HEK293 (cell line): ENCODE results near the gene OR7G3.

ENCODE experiments used
- CTCF ChIA-PET: fragments of 350-600 bp; formaldehyde crosslinking; extraction: SDS; loops from one replicate; lab custom pipeline; 2021; ENCODE audit warnings: antibody characterized with exemption; lab: Yijun Ruan, JAX
- POLR2A ChIA-PET: fragments of 300-600 bp; formaldehyde crosslinking; extraction: SDS; loops from one replicate; lab custom pipeline; 2020; ENCODE audit warnings: antibody characterized with exemption, inconsistent platforms; lab: Yijun Ruan, JAX
- H3K27ac ChIP-seq: fragments of 200-500 bp; sonication (Bioruptor generic); 2 replicates; pipeline ENCODE4 v1.5.1; 2014; ENCODE audit warnings: low read depth, low read length, control low read depth, inconsistent platforms; ENCODE audit errors: extremely low read depth
- H3K36me3 ChIP-seq, 2 experiments: fragments of 200-500 bp in 1 of 2; sonication (Bioruptor generic) in 1 of 2; 1 replicate in 1 of 2; 2 replicates in 1 of 2; pipeline ENCODE4 v1.5.1; 2014 to 2017; ENCODE audit warnings: inconsistent platforms in 2 of 2, low read length in 2 of 2; ENCODE audit not compliant: control insufficient read depth in 2 of 2, insufficient read depth in 1 of 2
- H3K4me1 ChIP-seq: fragments of 200-500 bp; sonication (Bioruptor generic); 2 replicates; pipeline ENCODE4 v1.5.1; 2014; ENCODE audit warnings: mild to moderate bottlenecking, low read length, inconsistent platforms; ENCODE audit not compliant: control insufficient read depth, insufficient read depth
- H3K4me3 ChIP-seq: 2 replicates; pipeline ENCODE4 v1.5.1; 2011; ENCODE audit warnings: low read depth, mild to moderate bottlenecking, control low read depth, low read length, moderate library complexity
- H3K9me3 ChIP-seq: fragments of 200-500 bp; sonication (Bioruptor generic); 2 replicates; pipeline ENCODE4 v1.5.1; 2014; ENCODE audit warnings: low read depth, low read length, inconsistent platforms; ENCODE audit not compliant: control insufficient read depth, insufficient read depth
- BCL11B ChIP-seq: fragments of 450-650 bp; formaldehyde crosslinking; IDR thresholded peaks from 2 replicates; pipeline ENCODE4 v1.5.1; 2016; ENCODE audit warnings: low read depth, missing biosample characterization, missing genetic modification characterization
- OVOL3 ChIP-seq: fragments of 450-650 bp; formaldehyde crosslinking; IDR thresholded peaks from 2 replicates; pipeline ENCODE4 v1.5.1; 2016; ENCODE audit warnings: missing biosample characterization, missing genetic modification characterization
- PRDM10 ChIP-seq: fragments of 450-650 bp; formaldehyde crosslinking; IDR thresholded peaks from 2 replicates; pipeline ENCODE4 v1.5.1; 2016; ENCODE audit warnings: missing biosample characterization, missing genetic modification characterization
- PRDM4 ChIP-seq: fragments of 450-650 bp; formaldehyde crosslinking; IDR thresholded peaks from 2 replicates; pipeline ENCODE4 v1.5.1; 2017; ENCODE audit warnings: missing biosample characterization, missing genetic modification characterization
- SETDB1 ChIP-seq: IDR thresholded peaks from one replicate; pipeline ENCODE4 v1.6.1; 2017; ENCODE audit warnings: mild to moderate bottlenecking, low read length, moderate library complexity, mixed read lengths; ENCODE audit not compliant: insufficient read length
- SP3 ChIP-seq: fragments of 450-650 bp; formaldehyde crosslinking; IDR thresholded peaks from 2 replicates; pipeline ENCODE4 v1.5.1; 2016; ENCODE audit warnings: missing biosample characterization, missing genetic modification characterization
- WT1 ChIP-seq: fragments of 450-650 bp; formaldehyde crosslinking; IDR thresholded peaks from 2 replicates; pipeline ENCODE4 v1.5.1; 2016; ENCODE audit warnings: missing biosample characterization, missing genetic modification characterization
- YY2 ChIP-seq: fragments of 450-650 bp; formaldehyde crosslinking; IDR thresholded peaks from 2 replicates; pipeline ENCODE4 v1.5.1; 2016; ENCODE audit warnings: missing biosample characterization, missing genetic modification characterization
- ZNF280D ChIP-seq: fragments of 450-650 bp; formaldehyde crosslinking; IDR thresholded peaks from 2 replicates; pipeline ENCODE4 v1.5.1; 2016; ENCODE audit warnings: missing biosample characterization, missing genetic modification characterization
- ZNF561 ChIP-seq: fragments of 450-650 bp; IDR thresholded peaks from 2 replicates; pipeline ENCODE4 v1.5.1; 2018; ENCODE audit warnings: missing biosample characterization, missing genetic modification characterization, borderline replicate concordance
- ZNF76 ChIP-seq: fragments of 450-650 bp; formaldehyde crosslinking; IDR thresholded peaks from 2 replicates; pipeline ENCODE4; 2016; ENCODE audit warnings: low read depth, missing biosample characterization, missing genetic modification characterization, borderline replicate concordance
- ZNF837 ChIP-seq: fragments of 450-650 bp; formaldehyde crosslinking; IDR thresholded peaks from 2 replicates; pipeline ENCODE4 v1.5.1; 2016; ENCODE audit warnings: missing biosample characterization, missing genetic modification characterization
- TF ChIP-seq, protein P1 (sequence below): fragments of 450-650 bp; formaldehyde crosslinking; IDR thresholded peaks from 2 replicates; pipeline ENCODE4 v1.5.1; 2016; ENCODE audit warnings: missing biosample characterization, missing genetic modification characterization
- TF ChIP-seq, protein P2 (sequence below): fragments of 450-650 bp; formaldehyde crosslinking; conservative IDR thresholded peaks from 2 replicates; pipeline ENCODE4 v1.5.1; 2016; ENCODE audit warnings: low read depth, missing biosample characterization, missing genetic modification characterization

Gene OR7G3

GRCh38 chr19:9144920-9145319 is 18.2 kb upstream of the OR7G3 start:
- CTCF ChIA-PET, result no interaction called here

GRCh38 chr19:9140159-9140874 is 13.6 kb upstream of the OR7G3 start, which contains the start of gene ZNF317:
ZNF317 (plus strand) TSS chr19:9140397; CDS start chr19:9156017, 15,620 bp downstream.
- Histone ChIP-seq H3K4me3 (peak within 1 kb of the TSS; percentile 96), H3K36me3 (peaks cover 4 to 22% of the 10 kb centered on the region in 2 experiments; a peak in 2 of 3 replicates), H3K9me3 (no peaks in the 10 kb centered on the region), H3K4me1 (no peaks in the 10 kb centered on the region), H3K27ac (peak within 1 kb of the TSS; percentile 65; the same call in 1 of the 2 replicates)
- POLR2A ChIA-PET, result interaction anchor here (0.5 kb wide), 1 partner anchor 657 kb away, joined by 6 read pairs; no protein-coding TSS in a partner anchor
- CTCF ChIA-PET, result no interaction called here
- TF ChIP-seq BCL11B (tag by site-specific recombination), result 0 out of 2 replicates have a peak, but pooled peaks have one; percentile 18
- no peak for TF ChIP-seq WT1 (tag by site-specific recombination)
- TF ChIP-seq, protein P1, sequence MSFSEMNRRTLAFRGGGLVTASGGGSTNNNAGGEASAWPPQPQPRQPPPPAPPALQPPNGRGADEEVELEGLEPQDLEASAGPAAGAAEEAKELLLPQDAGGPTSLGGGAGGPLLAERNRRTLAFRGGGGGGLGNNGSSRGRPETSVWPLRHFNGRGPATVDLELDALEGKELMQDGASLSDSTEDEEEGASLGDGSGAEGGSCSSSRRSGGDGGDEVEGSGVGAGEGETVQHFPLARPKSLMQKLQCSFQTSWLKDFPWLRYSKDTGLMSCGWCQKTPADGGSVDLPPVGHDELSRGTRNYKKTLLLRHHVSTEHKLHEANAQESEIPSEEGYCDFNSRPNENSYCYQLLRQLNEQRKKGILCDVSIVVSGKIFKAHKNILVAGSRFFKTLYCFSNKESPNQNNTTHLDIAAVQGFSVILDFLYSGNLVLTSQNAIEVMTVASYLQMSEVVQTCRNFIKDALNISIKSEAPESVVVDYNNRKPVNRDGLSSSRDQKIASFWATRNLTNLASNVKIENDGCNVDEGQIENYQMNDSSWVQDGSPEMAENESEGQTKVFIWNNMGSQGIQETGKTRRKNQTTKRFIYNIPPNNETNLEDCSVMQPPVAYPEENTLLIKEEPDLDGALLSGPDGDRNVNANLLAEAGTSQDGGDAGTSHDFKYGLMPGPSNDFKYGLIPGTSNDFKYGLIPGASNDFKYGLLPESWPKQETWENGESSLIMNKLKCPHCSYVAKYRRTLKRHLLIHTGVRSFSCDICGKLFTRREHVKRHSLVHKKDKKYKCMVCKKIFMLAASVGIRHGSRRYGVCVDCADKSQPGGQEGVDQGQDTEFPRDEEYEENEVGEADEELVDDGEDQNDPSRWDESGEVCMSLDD (tag by site-specific recombination), result peak; percentile 80
- TF ChIP-seq, protein P2, sequence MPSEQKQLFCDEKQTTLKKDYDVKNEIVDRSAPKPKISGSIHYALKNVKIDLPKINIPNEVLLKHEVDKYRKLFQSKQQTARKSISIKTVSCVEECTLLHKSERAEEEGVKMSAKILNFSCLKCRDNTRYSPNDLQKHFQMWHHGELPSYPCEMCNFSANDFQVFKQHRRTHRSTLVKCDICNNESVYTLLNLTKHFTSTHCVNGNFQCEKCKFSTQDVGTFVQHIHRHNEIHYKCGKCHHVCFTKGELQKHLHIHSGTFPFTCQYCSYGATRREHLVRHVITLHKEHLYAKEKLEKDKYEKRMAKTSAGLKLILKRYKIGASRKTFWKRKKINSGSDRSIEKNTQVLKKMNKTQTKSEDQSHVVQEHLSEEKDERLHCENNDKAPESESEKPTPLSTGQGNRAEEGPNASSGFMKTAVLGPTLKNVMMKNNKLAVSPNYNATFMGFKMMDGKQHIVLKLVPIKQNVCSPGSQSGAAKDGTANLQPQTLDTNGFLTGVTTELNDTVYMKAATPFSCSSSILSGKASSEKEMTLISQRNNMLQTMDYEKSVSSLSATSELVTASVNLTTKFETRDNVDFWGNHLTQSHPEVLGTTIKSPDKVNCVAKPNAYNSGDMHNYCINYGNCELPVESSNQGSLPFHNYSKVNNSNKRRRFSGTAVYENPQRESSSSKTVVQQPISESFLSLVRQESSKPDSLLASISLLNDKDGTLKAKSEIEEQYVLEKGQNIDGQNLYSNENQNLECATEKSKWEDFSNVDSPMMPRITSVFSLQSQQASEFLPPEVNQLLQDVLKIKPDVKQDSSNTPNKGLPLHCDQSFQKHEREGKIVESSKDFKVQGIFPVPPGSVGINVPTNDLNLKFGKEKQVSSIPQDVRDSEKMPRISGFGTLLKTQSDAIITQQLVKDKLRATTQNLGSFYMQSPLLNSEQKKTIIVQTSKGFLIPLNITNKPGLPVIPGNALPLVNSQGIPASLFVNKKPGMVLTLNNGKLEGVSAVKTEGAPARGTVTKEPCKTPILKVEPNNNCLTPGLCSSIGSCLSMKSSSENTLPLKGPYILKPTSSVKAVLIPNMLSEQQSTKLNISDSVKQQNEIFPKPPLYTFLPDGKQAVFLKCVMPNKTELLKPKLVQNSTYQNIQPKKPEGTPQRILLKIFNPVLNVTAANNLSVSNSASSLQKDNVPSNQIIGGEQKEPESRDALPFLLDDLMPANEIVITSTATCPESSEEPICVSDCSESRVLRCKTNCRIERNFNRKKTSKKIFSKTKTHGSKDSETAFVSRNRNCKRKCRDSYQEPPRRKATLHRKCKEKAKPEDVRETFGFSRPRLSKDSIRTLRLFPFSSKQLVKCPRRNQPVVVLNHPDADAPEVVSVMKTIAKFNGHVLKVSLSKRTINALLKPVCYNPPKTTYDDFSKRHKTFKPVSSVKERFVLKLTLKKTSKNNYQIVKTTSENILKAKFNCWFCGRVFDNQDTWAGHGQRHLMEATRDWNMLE (tag by site-specific recombination), result peak; percentile 60
- TF ChIP-seq PRDM10 (tag by site-specific recombination), result peak; percentile 97
- TF ChIP-seq ZNF76 (tag by site-specific recombination), result peak; percentile 91
- no peak for TF ChIP-seq PRDM4
- TF ChIP-seq YY2, result peak; percentile 81
- peak; percentile 49 for TF ChIP-seq SP3

More at GRCh38 chr19:9144920-9145319, 18.2 kb upstream of the OR7G3 start:
- Histone ChIP-seq H3K36me3 (peaks cover 4 to 55% of the 10 kb centered on the region in 2 experiments; a peak in 2 of 3 replicates), H3K9me3 (no peaks in the 10 kb centered on the region), H3K4me1 (no peaks in the 10 kb centered on the region), H3K27ac (no peak overlapping the region), H3K4me3 (no peak overlapping the region)
- POLR2A ChIA-PET, result no interaction called here
- TF ChIP-seq ZNF837, result no peak
- peak; percentile 92 for TF ChIP-seq SETDB1
- TF ChIP-seq ZNF280D, result peak; percentile 82
- TF ChIP-seq ZNF561 (tag by site-specific recombination), result no peak
- TF ChIP-seq OVOL3, result no peak
